Spleen (tissue), 11 donors: ENCODE measurements around the gene HOXA5. TPM values are rescaled to one million over a fixed set of nuclear protein-coding genes. Genes with fewer than 3 reads are reported as not detected.

ENCODE experiments used
- DNase-seq: peaks from one replicate; pipeline ENCODE4 v3.0.0-alpha.2; 2020
- H3K27ac ChIP-seq, 8 donors: fragments of 200-600 bp; sonication (generic) in 7 of 8; 1 replicate in 4 of 8; 2 replicates in 4 of 8; pipeline versions ENCODE4 v1.5.0 to v1.8.0; 2016 to 2021; ENCODE audit warnings: inconsistent platforms in 4 of 8, mild to moderate bottlenecking in 4 of 8, moderate library complexity in 1 of 8
- H3K27me3 ChIP-seq, 7 donors: fragments of 200-600 bp; sonication (generic) in 6 of 7; replicated peaks in 1 of 7; 1 replicate in 4 of 7; 2 replicates in 3 of 7; pipeline versions ENCODE4 v1.5.0 to v1.8.0; 2016 to 2021; ENCODE audit warnings: inconsistent platforms in 3 of 7, mild to moderate bottlenecking in 1 of 7
- H3K36me3 ChIP-seq, 6 donors: fragments of 200-600 bp; sonication (generic) in 5 of 6; 1 replicate in 4 of 6; 2 replicates in 2 of 6; pipeline versions ENCODE4 v1.5.0 to v1.8.0; 2016 to 2021; ENCODE audit warnings: inconsistent platforms in 2 of 6
- H3K4me1 ChIP-seq, 6 donors: fragments of 200-600 bp; sonication (generic) in 5 of 6; 1 replicate in 3 of 6; 2 replicates in 3 of 6; pipeline versions ENCODE4 v1.5.0 to v1.8.0; 2016 to 2021; ENCODE audit warnings: inconsistent platforms in 3 of 6
- H3K4me3 ChIP-seq, 8 donors: fragments of 200-600 bp; sonication (generic) in 7 of 8; 1 replicate in 4 of 8; 2 replicates in 4 of 8; pipeline versions ENCODE4 v1.5.0 to v1.8.0; 2016 to 2021; ENCODE audit warnings: inconsistent platforms in 4 of 8, mild to moderate bottlenecking in 4 of 8, moderate library complexity in 2 of 8
- H3K9me3 ChIP-seq, 8 donors: fragments of 200-600 bp; sonication (generic) in 7 of 8; 1 replicate in 4 of 8; 2 replicates in 4 of 8; pipeline versions ENCODE4 v1.5.0 to v1.8.0; 2016 to 2021; ENCODE audit warnings: inconsistent platforms in 4 of 8
- POLR2A ChIP-seq, 3 donors: fragments of 450-650 bp; IDR thresholded peaks; one replicate each; pipeline ENCODE4 v1.5.1; 2017; ENCODE audit warnings: antibody characterized with exemption in 3 of 3, mild to moderate bottlenecking in 1 of 3
- POLR2AphosphoS5 ChIP-seq, 3 donors: sonication (generic); formaldehyde crosslinking; IDR thresholded peaks; one replicate each; pipeline ENCODE4 v1.5.1; 2017; ENCODE audit warnings: antibody characterized with exemption in 3 of 3
- WGBS, 5 donors: extraction: QIAGEN DNeasy Blood & Tissue Kit in 3 of 5; methylation state at CpG; one replicate each; pipeline versions ENCODE4 v1.1.5 to v1.1.7; 2013 to 2018; 5-methylcytosine and 5-hydroxymethylcytosine counted together
- intact Hi-C: fragments of 100-400 bp; cut with DNase I; formaldehyde crosslinking; loops from one replicate; pipeline ENCODE4 v1.15.0; 2023; ENCODE audit warnings: low total_unique reads
- polyA plus RNA-seq, 3 donors: library from polyadenylated mRNA; stranded (reverse); fragments of 200-250 nt; gene quantifications; one replicate each; pipeline ENCODE4 v1.2.1, GENCODE V29; 2013
- total RNA-seq, 7 donors: library from RNA; depleted of rRNA in 3 of 7; stranded (reverse); fragments of >200 nt in 3 of 7; fragmentation: NEBNext Ultra II Directional in 4 of 7; extraction: Animal tissue kit (Norgen Biotek cat#: 25700) in 4 of 7; gene quantifications; one replicate each; pipeline versions ENCODE4 v1.1.0 to v1.2.1, GENCODE V29; 2016 to 2021
- TF ChIP-seq, protein P1 (sequence below), 11 experiments: fragments of 200-600 bp in 7 of 11; fragments of 450-650 bp in 4 of 11; sonication (generic) in 4 of 11; IDR thresholded peaks in 8 of 11; conservative IDR thresholded peaks in 3 of 11; 1 replicate in 7 of 11; 2 replicates in 4 of 11; pipeline versions ENCODE4 v1.4.0 to v1.8.0; 2016 to 2021; ENCODE audit warnings: antibody characterized with exemption in 11 of 11, inconsistent platforms in 4 of 11, mild to moderate bottlenecking in 1 of 11
- donor health status: healthy with polysubstance abuse.
- donor health status: DM: no; HTN: no; CAD: no; lungs with moderate emphysema.
- donor health status: DM: no; HTN: no; CAD: no.
- donor health status: Bipolar disorder and iron deficiency.
- donor health status: healthy.
- donor health status: DM: no; HTN: no; CAD: no.
- donor health status: DM: yes; HTN: yes; CAD: no.

The HOXA5 gene
- total and polyA plus RNA-seq, 10 donors, result 1.6 to 9.3 (median 3.3) TPM

DNA sequence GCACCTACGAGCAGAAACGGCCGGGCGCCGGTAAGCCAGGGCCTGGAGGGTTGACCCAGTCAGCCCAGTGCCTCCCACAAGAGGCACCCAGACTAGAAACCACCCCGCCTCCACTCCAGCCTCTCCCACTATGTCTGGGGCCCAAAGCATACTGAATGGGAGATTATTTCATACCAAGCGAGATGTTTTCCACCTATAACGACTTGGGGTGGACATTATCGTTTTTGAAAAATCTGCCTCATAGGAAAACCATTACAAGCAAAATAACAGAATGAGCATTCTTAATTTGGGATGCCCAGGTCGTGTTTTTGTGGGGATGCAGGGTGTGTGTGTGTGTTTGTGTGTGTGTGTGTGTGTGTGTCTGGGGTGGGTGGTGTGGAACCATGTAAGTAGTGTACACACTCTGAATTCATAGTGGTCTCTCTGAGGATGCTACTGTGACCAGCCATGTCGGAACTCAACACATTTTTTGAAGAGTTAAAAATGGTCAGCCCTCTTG is 2.5 kb upstream of the HOXA5 start:
- DNase-seq, result no peak

GRCh38 chr7:27145165-27145913 is 1.9 kb upstream of the HOXA5 start:
- H3K27ac ChIP-seq, result no peak overlapping the region
- no peak overlapping the region for H3K4me3 ChIP-seq
- DNase-seq, result peak; percentile 71
- H3K9me3 ChIP-seq, result no peaks in the 10 kb centered on the region
- 81 to 87% (median 86%) methylated on average over 41 to 47 of the region's 47 CpGs for WGBS, 5 donors
- intact Hi-C loops, result no loop called here
- TF ChIP-seq POLR2A (IDR thresholded peaks at IDR 0.05), result no peak
- no peak for TF ChIP-seq POLR2AphosphoS5 (IDR thresholded peaks at IDR 0.05)
- TF ChIP-seq, protein P1, sequence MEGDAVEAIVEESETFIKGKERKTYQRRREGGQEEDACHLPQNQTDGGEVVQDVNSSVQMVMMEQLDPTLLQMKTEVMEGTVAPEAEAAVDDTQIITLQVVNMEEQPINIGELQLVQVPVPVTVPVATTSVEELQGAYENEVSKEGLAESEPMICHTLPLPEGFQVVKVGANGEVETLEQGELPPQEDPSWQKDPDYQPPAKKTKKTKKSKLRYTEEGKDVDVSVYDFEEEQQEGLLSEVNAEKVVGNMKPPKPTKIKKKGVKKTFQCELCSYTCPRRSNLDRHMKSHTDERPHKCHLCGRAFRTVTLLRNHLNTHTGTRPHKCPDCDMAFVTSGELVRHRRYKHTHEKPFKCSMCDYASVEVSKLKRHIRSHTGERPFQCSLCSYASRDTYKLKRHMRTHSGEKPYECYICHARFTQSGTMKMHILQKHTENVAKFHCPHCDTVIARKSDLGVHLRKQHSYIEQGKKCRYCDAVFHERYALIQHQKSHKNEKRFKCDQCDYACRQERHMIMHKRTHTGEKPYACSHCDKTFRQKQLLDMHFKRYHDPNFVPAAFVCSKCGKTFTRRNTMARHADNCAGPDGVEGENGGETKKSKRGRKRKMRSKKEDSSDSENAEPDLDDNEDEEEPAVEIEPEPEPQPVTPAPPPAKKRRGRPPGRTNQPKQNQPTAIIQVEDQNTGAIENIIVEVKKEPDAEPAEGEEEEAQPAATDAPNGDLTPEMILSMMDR (IDR thresholded peaks at IDR 0.05 in 8 of 11, conservative IDR thresholded peaks at IDR 0.05 in 3 of 11), result no peak
- peaks cover 8 to 53% (median 23%) of the 10 kb centered on the region in 6 donors for H3K4me1 ChIP-seq
- H3K27me3 ChIP-seq, result peaks cover 0 to 93% (median 52%) of the 10 kb centered on the region in 7 donors
- H3K36me3 ChIP-seq, result no peaks in the 10 kb centered on the region

More for the DNA sequence above, 2.5 kb upstream of the HOXA5 start:
- 86 to 92% (median 91%) methylated on average over 8 to 11 of the region's 11 CpGs for WGBS, 5 donors
- Histone ChIP-seq H3K27ac (no peak overlapping the region), H3K27me3 (peaks cover 0 to 100% (median 56%) of the 10 kb centered on the region in 7 donors), H3K4me1 (peaks cover 13 to 59% (median 30%) of the 10 kb centered on the region in 6 donors), H3K4me3 (no peak overlapping the region), H3K36me3 (no peaks in the 10 kb centered on the region), H3K9me3 (no peaks in the 10 kb centered on the region)
- no peak for TF ChIP-seq POLR2A (IDR thresholded peaks at IDR 0.05)
- TF ChIP-seq, protein P1 (IDR thresholded peaks at IDR 0.05 in 8 of 11, conservative IDR thresholded peaks at IDR 0.05 in 3 of 11), result no peak
- intact Hi-C loops, result no loop called here

DNA sequence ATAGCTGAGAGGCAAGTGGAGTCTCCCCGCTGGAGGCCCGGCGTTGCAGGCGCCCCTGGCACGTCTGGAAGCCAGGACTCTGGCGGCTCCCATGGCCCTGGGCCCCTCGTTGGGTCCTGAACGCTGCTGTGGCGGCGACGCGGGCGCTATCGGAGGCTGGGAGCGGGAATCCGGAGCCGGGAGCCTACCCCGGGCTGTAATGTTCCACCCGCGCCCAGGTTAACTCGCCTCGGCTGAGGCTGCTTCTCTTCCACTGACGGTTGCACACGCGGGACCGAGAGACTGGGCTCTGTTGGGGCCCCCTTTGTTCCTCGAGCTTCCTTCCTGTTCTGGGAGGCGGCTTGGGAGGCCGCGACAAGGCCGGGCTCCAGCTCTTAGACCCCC is 1.3 kb upstream of the HOXA5 start:
- no peak overlapping the region for H3K4me3 ChIP-seq
- H3K27ac ChIP-seq, result no peak overlapping the region
- H3K9me3 ChIP-seq, result no peaks in the 10 kb centered on the region
- intact Hi-C loops, result no loop called here
- H3K27me3 ChIP-seq, result peaks cover 0 to 88% (median 46%) of the 10 kb centered on the region in 7 donors
- 58 to 67% (median 60%) methylated on average over 20 to 31 of the region's 31 CpGs for WGBS, 5 donors
- peak; percentile 76 for DNase-seq
- TF ChIP-seq POLR2AphosphoS5 (IDR thresholded peaks at IDR 0.05) (no peak), POLR2A (IDR thresholded peaks at IDR 0.05) (no peak)
- TF ChIP-seq, protein P1 (IDR thresholded peaks at IDR 0.05 in 8 of 11, conservative IDR thresholded peaks at IDR 0.05 in 3 of 11), result no peak
- H3K36me3 ChIP-seq, result no peaks in the 10 kb centered on the region
- peaks cover 8 to 47% (median 20%) of the 10 kb centered on the region in 6 donors for H3K4me1 ChIP-seq
